GM12872 (cell line): ENCODE measurements around the gene ATXN7.

ENCODE experiments used
- TF ChIP-seq, protein P1 (sequence below): IDR thresholded peaks from 3 replicates; pipeline ENCODE4 v1.5.1; 2011; ENCODE audit warnings: low read depth, mild to moderate bottlenecking, low read length, moderate library complexity; ENCODE audit not compliant: insufficient read depth

Gene ATXN7

DNA sequence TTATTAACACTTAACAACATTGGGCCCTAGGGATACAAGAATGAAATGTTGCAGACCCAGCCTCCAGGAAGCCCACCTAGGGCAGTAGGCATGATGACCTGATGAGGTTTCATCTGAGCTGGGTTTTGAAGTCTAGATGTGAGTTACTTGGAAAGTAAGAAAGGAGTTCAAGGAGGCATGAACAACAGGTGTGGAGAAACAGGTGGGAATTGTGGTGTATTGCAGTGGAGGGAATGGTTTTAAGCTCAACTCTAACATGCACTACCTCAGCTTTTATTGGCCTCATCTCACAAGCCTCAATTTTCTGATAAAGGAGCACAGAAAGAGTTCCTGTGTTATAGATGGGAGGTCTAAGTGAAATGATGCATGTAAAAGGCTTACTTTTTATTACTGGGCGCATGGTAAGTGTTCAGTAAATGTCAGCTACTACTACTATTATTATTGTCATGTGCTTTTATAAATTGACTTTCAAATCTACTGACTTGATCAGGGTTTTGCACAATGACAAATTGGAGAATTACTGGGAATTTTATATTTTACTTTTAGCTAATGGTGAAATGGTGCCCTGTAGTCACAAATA lies 29.2 kb downstream of the ATXN7 start:
- TF ChIP-seq, protein P1, sequence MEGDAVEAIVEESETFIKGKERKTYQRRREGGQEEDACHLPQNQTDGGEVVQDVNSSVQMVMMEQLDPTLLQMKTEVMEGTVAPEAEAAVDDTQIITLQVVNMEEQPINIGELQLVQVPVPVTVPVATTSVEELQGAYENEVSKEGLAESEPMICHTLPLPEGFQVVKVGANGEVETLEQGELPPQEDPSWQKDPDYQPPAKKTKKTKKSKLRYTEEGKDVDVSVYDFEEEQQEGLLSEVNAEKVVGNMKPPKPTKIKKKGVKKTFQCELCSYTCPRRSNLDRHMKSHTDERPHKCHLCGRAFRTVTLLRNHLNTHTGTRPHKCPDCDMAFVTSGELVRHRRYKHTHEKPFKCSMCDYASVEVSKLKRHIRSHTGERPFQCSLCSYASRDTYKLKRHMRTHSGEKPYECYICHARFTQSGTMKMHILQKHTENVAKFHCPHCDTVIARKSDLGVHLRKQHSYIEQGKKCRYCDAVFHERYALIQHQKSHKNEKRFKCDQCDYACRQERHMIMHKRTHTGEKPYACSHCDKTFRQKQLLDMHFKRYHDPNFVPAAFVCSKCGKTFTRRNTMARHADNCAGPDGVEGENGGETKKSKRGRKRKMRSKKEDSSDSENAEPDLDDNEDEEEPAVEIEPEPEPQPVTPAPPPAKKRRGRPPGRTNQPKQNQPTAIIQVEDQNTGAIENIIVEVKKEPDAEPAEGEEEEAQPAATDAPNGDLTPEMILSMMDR: no peak

DNA sequence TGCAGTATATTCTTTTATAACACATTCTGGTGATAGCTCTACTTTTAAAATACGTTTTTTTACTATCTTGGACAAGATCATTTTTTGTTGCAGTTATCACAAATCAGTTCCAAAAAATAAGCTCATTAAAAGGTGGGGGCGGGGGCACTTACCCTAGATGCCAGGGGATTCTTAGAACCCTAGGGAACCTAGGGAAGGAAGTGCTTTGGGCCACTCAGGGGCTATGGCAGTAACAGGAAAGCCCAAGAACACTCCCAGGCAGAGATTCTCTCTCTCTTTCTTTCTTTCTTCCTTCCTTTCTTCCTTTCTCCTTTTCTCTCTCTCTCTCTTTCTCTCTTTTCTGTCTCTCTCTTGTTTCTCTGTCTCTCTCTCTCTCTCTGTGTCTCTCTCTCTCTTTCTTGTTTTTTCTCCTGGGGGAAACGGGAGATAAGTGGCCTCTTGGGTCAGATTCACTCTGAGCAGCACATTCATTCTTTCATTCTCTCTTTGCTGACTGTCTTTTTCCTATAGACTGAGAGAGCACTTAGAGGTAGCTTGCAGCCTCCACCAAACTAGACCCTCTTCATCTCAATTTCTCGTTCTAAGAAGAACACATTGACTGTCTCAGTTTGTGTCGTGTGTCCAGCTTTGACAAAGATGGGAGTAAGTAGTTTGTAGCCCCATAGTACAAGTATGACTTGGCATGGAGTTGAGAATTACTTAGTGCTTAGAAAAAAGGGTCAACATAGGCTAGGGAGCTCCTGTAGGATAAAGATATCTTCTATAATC lies 31.9 kb downstream of the ATXN7 start:
- TF ChIP-seq, protein P1: no peak

DNA sequence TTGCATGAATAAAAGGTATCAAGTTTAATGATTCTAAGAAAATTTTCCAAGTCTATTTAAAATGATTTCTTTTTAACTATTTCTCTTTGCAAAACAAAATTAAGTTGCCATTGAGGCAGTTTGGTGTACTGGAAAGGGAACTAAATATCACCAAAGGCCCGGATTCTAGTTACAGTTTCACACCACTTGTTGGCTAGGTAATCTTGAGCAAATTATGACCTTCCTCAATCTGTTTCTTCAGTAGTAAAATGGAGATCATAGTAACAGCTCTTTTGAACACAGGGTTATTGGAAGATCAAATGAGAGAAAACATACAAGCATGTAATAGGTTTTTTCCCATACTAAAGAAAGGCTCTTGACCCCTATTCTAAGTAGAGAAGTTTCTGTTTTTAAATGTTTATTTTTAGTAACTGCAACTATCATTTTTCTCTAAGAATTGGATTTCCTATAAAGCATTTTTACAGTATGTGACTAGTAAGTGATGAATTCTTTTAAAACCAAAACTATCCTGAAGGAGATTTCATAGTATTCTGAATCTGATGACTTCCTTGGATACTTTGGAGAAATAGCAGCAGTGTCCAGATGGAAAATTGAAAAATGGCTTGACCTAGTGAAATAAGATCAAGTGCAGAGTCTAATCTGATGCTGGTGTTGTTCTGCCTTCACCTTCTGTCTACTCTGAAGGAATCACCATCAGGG lies 32.8 kb downstream of the ATXN7 start:
- TF ChIP-seq, protein P1: no peak

DNA sequence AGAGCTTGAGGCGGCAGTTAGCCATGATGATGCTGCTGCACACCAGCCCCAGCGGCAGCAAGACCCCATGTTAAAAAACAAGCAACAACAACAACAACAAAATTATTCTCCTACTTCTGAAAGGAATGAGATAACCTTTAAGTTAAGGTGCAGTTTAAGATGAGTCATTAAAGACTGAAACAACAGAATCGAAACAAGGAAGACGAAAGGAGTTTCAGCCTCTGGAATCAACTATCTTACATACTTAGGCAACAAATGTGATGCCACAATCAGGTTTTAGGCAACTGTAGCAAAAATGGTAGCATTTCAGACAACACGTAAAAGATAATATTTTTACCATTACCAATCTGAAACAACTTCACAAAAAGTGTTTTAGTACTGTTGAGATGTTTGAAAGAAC lies 36.3 kb downstream of the ATXN7 start:
- TF ChIP-seq, protein P1: no peak

DNA sequence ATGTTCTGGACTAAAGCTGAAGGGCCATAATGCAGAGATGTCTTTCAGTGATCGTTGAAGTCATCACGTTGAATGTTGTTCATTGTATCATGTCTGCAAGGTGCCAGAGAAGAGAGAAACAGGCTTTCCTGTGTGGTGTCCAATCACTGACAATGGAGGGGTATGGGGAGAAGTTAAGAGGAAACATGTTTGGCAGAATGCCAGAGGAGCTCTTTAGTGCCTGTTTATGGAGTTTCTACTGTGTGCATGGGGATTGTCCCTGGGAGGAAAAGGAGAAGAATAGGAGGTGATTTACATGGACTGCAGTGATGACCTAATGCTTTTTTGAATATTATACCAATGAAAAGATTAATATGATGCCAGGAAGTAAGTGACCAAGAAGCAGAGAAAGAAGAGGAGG lies 36.8 kb downstream of the ATXN7 start:
- TF ChIP-seq, protein P1: no peak

DNA sequence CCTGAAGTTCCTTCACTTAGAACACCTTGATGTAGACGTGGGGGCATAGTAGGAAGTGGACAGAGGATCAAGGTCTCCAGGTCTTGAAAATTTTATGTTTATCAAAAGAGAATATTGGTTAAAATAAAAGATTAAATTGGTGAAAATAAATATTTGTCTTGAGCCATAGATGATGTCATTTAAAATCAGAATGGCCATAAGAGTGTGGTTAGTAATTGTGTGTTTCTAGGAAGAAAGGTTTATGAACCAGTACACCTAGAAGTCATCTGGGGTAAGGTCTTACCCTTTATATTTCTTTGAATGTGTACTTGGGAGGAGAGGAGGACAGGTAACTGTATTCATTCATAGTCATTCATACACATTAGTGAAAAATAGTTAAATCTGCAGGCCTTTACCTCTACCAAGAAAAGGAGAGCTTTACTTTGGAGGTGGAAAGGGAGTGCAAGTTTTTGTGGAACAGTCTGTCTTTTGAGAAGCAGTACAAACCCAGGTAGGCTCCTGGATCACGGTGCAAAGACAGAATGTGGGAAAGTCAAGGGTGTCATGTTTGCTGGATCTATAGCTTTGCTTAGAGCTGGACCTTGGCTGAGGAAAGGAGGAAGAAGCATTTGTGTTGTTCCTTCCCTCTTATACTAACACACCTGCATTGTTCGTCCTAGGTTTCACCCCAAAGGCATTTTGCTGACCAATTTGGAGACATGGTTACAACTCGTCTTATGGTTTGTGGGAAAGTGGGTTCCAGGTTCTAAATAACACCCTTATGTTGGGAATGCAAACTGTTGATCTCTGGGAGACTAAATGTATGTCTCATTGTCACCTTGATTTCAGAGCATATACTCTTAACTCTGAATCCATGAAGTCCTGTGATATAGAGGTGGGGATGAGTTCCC lies 42.3 kb downstream of the ATXN7 start:
- TF ChIP-seq, protein P1: no peak
